H1 (cell line): ENCODE measurements around the gene BOK.

ENCODE experiments used
- CTCF ChIP-seq, 3 experiments: IDR thresholded peaks; 1 replicate in 2 of 3; 2 replicates in 1 of 3; pipeline versions ENCODE4 v1.5.1 to v1.6.1; 2011; ENCODE audit warnings: low read length in 3 of 3, mild to moderate bottlenecking in 3 of 3, inconsistent platforms in 2 of 3, low read depth in 1 of 3, moderate library complexity in 1 of 3; ENCODE audit not compliant: insufficient read depth in 1 of 3; ENCODE audit errors: control extremely low read depth in 1 of 3
- EP300 ChIP-seq, 2 experiments: IDR thresholded peaks; 1 replicate in 1 of 2; 2 replicates in 1 of 2; pipeline ENCODE4 v1.6.1; 2011 to 2012; ENCODE audit warnings: low read depth in 2 of 2, low read length in 2 of 2, mild to moderate bottlenecking in 2 of 2, borderline replicate concordance in 1 of 2, inconsistent platforms in 1 of 2, moderate library complexity in 1 of 2
- HDAC2 ChIP-seq, 2 experiments: fragments of 300-600 bp in 1 of 2; sonication (generic) in 1 of 2; IDR thresholded peaks; 2 replicates each; pipeline ENCODE4 v1.6.1; 2011 to 2012; ENCODE audit warnings: low read depth in 2 of 2, low read length in 2 of 2, mild to moderate bottlenecking in 2 of 2, moderate library complexity in 2 of 2, borderline replicate concordance in 1 of 2, inconsistent platforms in 1 of 2
- JUN ChIP-seq: IDR thresholded peaks from 2 replicates; pipeline ENCODE4 v1.6.1; 2011; ENCODE audit warnings: low read depth, mild to moderate bottlenecking, improper control_type of control experiment, low read length
- MAX ChIP-seq: IDR thresholded peaks from 2 replicates; pipeline ENCODE4 v1.6.1; 2012; ENCODE audit warnings: inconsistent platforms
- POLR2A ChIP-seq, 2 experiments: IDR thresholded peaks; 1 replicate in 1 of 2; 2 replicates in 1 of 2; pipeline ENCODE4 v1.6.1; 2011; ENCODE audit warnings: low read depth in 2 of 2, low read length in 2 of 2, mild to moderate bottlenecking in 2 of 2; ENCODE audit errors: control extremely low read depth in 1 of 2
- RNF2 ChIP-seq: fragments of 200-900, 300-1000 bp; sonication (generic); IDR thresholded peaks from 2 replicates; pipeline ENCODE4 v1.7.1; 2016; ENCODE audit warnings: borderline replicate concordance, low read depth, mild to moderate bottlenecking, antibody characterized with exemption, low read length; ENCODE audit not compliant: poor library complexity, severe bottlenecking; ENCODE audit errors: missing control alignments
- RXRA ChIP-seq: IDR thresholded peaks from 2 replicates; pipeline ENCODE4 v1.6.1; 2011; ENCODE audit warnings: low read depth, mild to moderate bottlenecking, low read length, moderate library complexity; ENCODE audit not compliant: insufficient read depth
- SP2 ChIP-seq: IDR thresholded peaks from 2 replicates; pipeline ENCODE4 v1.6.1; 2012; ENCODE audit warnings: mild to moderate bottlenecking, low read length, inconsistent platforms

GRCh38 chr2:241608881-241609280 is 50.3 kb downstream of the BOK start:
- TF ChIP-seq HDAC2 (IDR thresholded peaks at IDR 0.05; ENCODE audit: borderline replicate concordance in 1 of 2, low read depth in 2 of 2, low read length in 2 of 2) (no peak), POLR2A (IDR thresholded peaks at IDR 0.05; ENCODE audit: control extremely low read depth in 1 of 2, low read depth in 2 of 2, low read length in 2 of 2) (no peak), RXRA (no peak), JUN (no peak), CTCF (IDR thresholded peaks at IDR 0.05; ENCODE audit: control extremely low read depth in 1 of 3, insufficient read depth in 1 of 3, low read depth in 1 of 3, low read length in 3 of 3) (no peak), SP2 (no peak), EP300 (IDR thresholded peaks at IDR 0.05; ENCODE audit: borderline replicate concordance in 1 of 2, low read depth in 2 of 2, low read length in 2 of 2) (no peak), RNF2 (no peak), MAX (no peak)
